Endodermal cell (in vitro differentiated cells): Measurements from ENCODE around the gene GPR135. TPM values are rescaled to one million over a fixed set of nuclear protein-coding genes. Genes with fewer than 3 reads are reported as not detected.
"Not testable (repeated sequence)": the region's sequence is repeated elsewhere in the genome, so short reads cannot be mapped to it uniquely, and the experiment has no call there.

ENCODE experiments used
- DNase-seq: peaks from one replicate; pipeline ENCODE4 v3.0.0-alpha.2; 2017
- H3K27ac ChIP-seq: 2 replicates; pipeline ENCODE4 v1.5.1; 2013; ENCODE audit warnings: mild to moderate bottlenecking, low read depth, low read length, moderate library complexity
- H3K27me3 ChIP-seq: 2 replicates; pipeline ENCODE4 v1.6.1; 2013; ENCODE audit warnings: mild to moderate bottlenecking, low read length, moderate library complexity; ENCODE audit not compliant: insufficient read depth, control insufficient read depth, poor library complexity, severe bottlenecking
- H3K36me3 ChIP-seq: 2 replicates; pipeline ENCODE4 v1.7.0; 2013; ENCODE audit warnings: mild to moderate bottlenecking, low read length, moderate library complexity; ENCODE audit not compliant: control insufficient read depth, insufficient read depth
- H3K4me1 ChIP-seq: one replicate; pipeline ENCODE4 v1.7.0; 2013; ENCODE audit warnings: low read length; ENCODE audit not compliant: control insufficient read depth, insufficient read depth
- H3K4me3 ChIP-seq: 2 replicates; pipeline ENCODE4 v1.5.1; 2013; ENCODE audit warnings: mild to moderate bottlenecking, low read length, moderate library complexity
- H3K9ac ChIP-seq: 2 replicates; pipeline ENCODE4 v1.6.1; 2013; ENCODE audit warnings: mild to moderate bottlenecking, low read length, moderate library complexity; ENCODE audit not compliant: poor library complexity, severe bottlenecking; ENCODE audit errors: extremely low read depth
- H3K9me3 ChIP-seq: 2 replicates; pipeline ENCODE4 v1.6.1; 2013; ENCODE audit warnings: mild to moderate bottlenecking, low read length, moderate library complexity; ENCODE audit not compliant: control insufficient read depth
- H3K27ac Mint-ChIP-seq: 2 replicates; pipeline ENCODE4 v1.8.0; 2020; ENCODE audit warnings: mixed read lengths
- H3K27me3 Mint-ChIP-seq: 2 replicates; pipeline ENCODE4 v1.8.0; 2021; ENCODE audit warnings: mild to moderate bottlenecking, mixed read lengths; ENCODE audit not compliant: insufficient read depth
- H3K36me3 Mint-ChIP-seq: 2 replicates; pipeline ENCODE4 v1.8.0; 2020; ENCODE audit warnings: low read depth, mixed read lengths
- H3K4me1 Mint-ChIP-seq: 2 replicates; pipeline ENCODE4 v1.8.0; 2020; ENCODE audit warnings: mixed read lengths
- H3K4me3 Mint-ChIP-seq: 2 replicates; pipeline ENCODE4 v1.8.0; 2020; ENCODE audit warnings: mild to moderate bottlenecking, moderate library complexity, mixed read lengths
- H3K9me3 Mint-ChIP-seq: 2 replicates; pipeline ENCODE4 v1.8.0; 2020; ENCODE audit warnings: mild to moderate bottlenecking, mixed read lengths
- CTCF ChIP-seq: fragments of 200-600 bp; sonication (generic); conservative IDR thresholded peaks from 2 replicates; pipeline ENCODE4 v1.5.0; 2021; ENCODE audit warnings: antibody characterized with exemption, mild to moderate bottlenecking
- WGBS, 2 experiments: methylation state at CpG; one replicate each; pipeline versions ENCODE4 v1.1.5 to v1.1.7; 2013; ENCODE audit warnings: missing lambda C conversion rate in 2 of 2, mixed read lengths in 1 of 2; ENCODE audit not compliant: insufficient coverage in 1 of 2, insufficient read length in 1 of 2; 5-methylcytosine and 5-hydroxymethylcytosine counted together
- total RNA-seq, 2 donors: library from RNA; stranded (reverse); fragmentation: NEBNext Ultra II Directional in 1 of 2; extraction: Animal tissue kit (Norgen Biotek cat#: 25700) in 1 of 2; gene quantifications; 2 replicates in 1 of 2; 3 replicates in 1 of 2; pipeline ENCODE4 v1.2.1, GENCODE V29; 2021

The GPR135 gene
- total RNA-seq, 2 donors from 2014 or later, result 4.1 to 4.5 TPM

GRCh38 chr14:59454139-59454538, 11.0 kb downstream of the GPR135 start:
- 18 to 68% methylated on average over 1 to 2 of the region's 2 CpGs for WGBS, 2 experiments
- H3K4me1 ChIP-seq, result peaks cover 4% of the 10 kb centered on the region
- no peak overlapping the region for H3K27ac ChIP-seq
- peaks cover 25% of the 10 kb centered on the region for H3K36me3 ChIP-seq
- H3K4me3 ChIP-seq, result no peak overlapping the region
- DNase-seq, result no peak
- H3K9me3 Mint-ChIP-seq, result peaks cover 19% of the 10 kb centered on the region
- no peaks in the 10 kb centered on the region for H3K27me3 ChIP-seq
- H3K9ac ChIP-seq, result no peak overlapping the region
- peaks cover 26% of the 10 kb centered on the region for H3K4me1 Mint-ChIP-seq
- no peak for TF ChIP-seq CTCF
- H3K27me3 Mint-ChIP-seq, result no peaks in the 10 kb centered on the region
- H3K27ac Mint-ChIP-seq, result no peak overlapping the region
- H3K9me3 ChIP-seq, result peaks cover 32% of the 10 kb centered on the region
- H3K4me3 Mint-ChIP-seq, result no peak overlapping the region
- peaks cover 40% of the 10 kb centered on the region for H3K36me3 Mint-ChIP-seq

DNA sequence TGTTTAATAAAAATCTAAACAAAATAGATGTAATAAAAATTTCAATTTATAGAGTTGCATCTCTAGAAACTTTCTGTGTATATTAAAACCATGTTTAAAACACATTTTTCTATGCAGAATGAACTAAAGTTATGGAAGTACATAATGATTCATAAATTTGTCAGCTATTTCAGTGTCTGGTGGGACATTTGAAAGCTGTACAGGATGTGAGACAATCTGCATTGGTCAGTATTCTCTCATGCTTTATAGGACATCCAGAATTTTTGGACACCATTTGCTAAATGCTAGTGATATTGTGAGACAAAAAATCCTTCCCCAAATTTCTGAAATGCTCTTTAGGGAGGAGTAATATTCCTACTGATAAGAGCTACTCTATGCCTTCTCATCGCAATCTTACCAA, 13.3 kb downstream of the GPR135 start:
- peaks cover 31% of the 10 kb centered on the region for H3K4me1 Mint-ChIP-seq
- H3K36me3 Mint-ChIP-seq, result peaks cover 26% of the 10 kb centered on the region
- no peak overlapping the region for H3K4me3 Mint-ChIP-seq
- H3K4me1 ChIP-seq, result no peaks in the 10 kb centered on the region
- no peak overlapping the region for H3K27ac Mint-ChIP-seq
- peaks cover 7% of the 10 kb centered on the region for H3K9me3 Mint-ChIP-seq
- no peak for DNase-seq
- no peaks in the 10 kb centered on the region for H3K27me3 ChIP-seq
- peaks cover 19% of the 10 kb centered on the region for H3K36me3 ChIP-seq
- H3K4me3 ChIP-seq, result no peak overlapping the region
- H3K9me3 ChIP-seq, result peaks cover 19% of the 10 kb centered on the region
- no peaks in the 10 kb centered on the region for H3K27me3 Mint-ChIP-seq
- no CpG with 5 or more reads among the region's 1 CpG for WGBS, 2 experiments
- no peak overlapping the region for H3K27ac ChIP-seq
- H3K9ac ChIP-seq, result no peak overlapping the region
- no peak for TF ChIP-seq CTCF

- H3K9me3 Mint-ChIP-seq, result peaks cover 1% of the 10 kb centered on the region
- no peaks in the 10 kb centered on the region for H3K27me3 Mint-ChIP-seq
- peaks cover 19% of the 10 kb centered on the region for H3K36me3 Mint-ChIP-seq
- Histone ChIP-seq H3K27ac (no peak overlapping the region), H3K9me3 (peaks cover 8% of the 10 kb centered on the region), H3K27me3 (no peaks in the 10 kb centered on the region), H3K4me3 (no peak overlapping the region), H3K36me3 (peaks cover 8% of the 10 kb centered on the region), H3K4me1 (peaks cover 3% of the 10 kb centered on the region), H3K9ac (no peak overlapping the region)
- no peak overlapping the region for H3K4me3 Mint-ChIP-seq
- H3K4me1 Mint-ChIP-seq, result peaks cover 42% of the 10 kb centered on the region
- DNase-seq, result no peak
- WGBS, 2 experiments, result 97 to 100% methylated on average over 2 to 3 of the region's 3 CpGs
- H3K27ac Mint-ChIP-seq, result no peak overlapping the region
- TF ChIP-seq CTCF, result no peak
These were observed 14.5 kb downstream of the GPR135 start for GRCh38 chr14:59450716-59451115.

- H3K36me3 ChIP-seq, H3K36me3 Mint-ChIP-seq, H3K27ac ChIP-seq, H3K9ac ChIP-seq, DNase-seq, H3K9me3 ChIP-seq, H3K4me3 ChIP-seq, H3K27me3 Mint-ChIP-seq, H3K27me3 ChIP-seq, H3K4me3 Mint-ChIP-seq, H3K4me1 ChIP-seq, H3K9me3 Mint-ChIP-seq: not testable (repeated sequence)
- H3K4me1 Mint-ChIP-seq, result peaks cover 51% of the 10 kb centered on the region
- peak overlapping the region; percentile 78 for H3K27ac Mint-ChIP-seq
- 60 to 88% methylated on average over 1 to 2 of the region's 2 CpGs for WGBS, 2 experiments
These were observed 16.5 kb downstream of the GPR135 start for GRCh38 chr14:59448673-59449072.
